ENCODE measurements around the gene KCNQ1.

KCNQ1 gene

DNA sequence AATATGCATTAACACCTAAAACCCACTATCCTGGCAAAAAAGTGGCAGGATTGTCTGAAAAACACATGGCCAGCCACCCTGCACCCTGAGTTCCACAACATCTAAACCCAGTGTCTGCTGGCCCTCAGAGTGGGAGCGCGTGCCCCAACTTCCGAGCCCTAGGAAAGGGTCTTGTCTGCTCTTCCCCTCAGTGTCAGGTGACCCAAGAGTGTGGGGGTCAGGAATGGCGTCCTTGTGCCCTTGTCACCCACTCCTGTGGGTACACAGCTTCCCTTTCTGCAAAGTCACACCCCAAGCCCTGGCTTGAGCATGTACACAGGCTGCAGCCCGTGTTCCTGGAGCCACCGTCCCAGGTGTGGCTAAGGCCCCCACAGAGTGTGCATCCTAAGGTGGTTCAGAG lies 373.2 kb downstream of the KCNQ1 start:
- DNase-seq = no peak

DNA sequence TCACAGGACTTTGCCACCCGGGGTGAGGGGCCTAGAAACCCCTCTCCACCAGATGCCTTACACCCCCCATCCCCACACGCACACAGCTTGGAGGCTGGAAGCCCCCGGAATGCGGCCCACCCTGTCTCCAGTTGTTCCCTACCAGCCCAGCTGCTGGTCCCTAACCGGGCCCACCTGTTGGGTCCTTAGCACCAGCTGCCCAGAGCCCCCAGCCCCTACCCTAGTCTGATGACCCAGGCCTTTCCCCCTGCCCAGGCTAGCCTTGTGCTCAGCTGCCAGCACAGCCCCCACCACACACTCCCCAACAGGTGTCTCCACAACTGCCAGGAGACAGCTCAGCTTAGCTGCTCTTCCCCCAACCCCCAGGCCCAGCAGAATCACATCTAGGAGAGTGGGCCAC lies 373.7 kb downstream of the KCNQ1 start:
- no peak for DNase-seq

DNA sequence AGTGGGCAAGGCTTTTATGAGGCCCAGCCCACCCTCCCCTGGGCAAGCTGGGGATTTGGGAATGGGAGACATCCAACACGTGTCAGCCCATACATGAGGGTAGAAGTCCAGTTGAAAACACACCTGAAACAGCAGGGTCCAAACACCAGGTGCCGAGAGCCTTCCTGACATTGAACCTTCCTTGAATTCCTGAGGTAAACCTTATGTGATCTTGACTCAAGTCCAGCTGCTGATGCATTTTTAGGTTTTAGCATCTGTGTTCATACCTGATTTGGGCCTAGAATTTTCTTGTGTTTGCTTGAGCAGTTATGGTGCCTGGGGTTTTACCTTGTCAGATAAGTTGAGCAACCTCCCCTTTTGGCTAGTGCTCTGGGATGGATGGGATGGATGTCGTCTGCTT lies 374.5 kb downstream of the KCNQ1 start:
- no peak for DNase-seq

DNA sequence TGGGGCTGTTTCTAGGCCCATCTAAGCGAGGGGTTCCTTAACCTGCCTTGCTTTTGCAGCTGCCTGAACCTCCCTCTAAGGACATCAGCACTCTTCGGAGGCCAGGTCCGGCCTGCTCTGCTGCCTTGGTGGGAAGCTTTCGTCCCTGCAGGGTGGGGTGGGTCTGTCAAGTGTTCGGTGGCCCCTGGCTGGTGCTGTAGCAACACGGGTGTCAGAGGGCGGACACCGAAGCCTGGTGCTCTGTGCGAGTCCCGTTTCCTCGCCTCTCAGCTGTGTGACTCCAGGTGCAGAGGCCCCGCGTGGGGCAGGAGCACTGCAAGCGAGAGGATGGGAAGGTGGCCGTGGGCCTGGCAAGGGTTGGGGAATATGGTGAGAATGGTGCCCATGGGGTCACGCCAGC lies 376.2 kb downstream of the KCNQ1 start:
- DNase-seq = no peak

DNA sequence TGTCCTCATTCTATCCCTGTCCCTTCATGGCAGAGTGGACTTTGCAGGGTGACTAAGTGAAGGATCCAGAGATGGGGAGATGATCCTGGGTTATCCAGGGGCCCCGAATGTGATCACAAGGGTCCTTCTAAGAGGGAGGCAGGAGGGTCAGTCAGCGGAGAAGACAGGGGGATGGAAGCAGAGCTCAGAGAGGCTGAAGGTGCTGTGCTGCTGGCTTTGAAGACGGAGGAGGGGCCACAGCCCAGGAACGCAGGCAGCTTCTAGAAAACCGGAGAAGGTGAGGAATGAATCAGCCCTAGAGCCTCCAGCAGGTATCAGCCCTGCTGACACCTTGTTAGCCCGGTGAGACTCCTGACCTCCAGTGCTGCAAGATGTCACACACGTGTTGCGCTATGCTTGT lies 377.1 kb downstream of the KCNQ1 start:
- DNase-seq = no peak

DNA sequence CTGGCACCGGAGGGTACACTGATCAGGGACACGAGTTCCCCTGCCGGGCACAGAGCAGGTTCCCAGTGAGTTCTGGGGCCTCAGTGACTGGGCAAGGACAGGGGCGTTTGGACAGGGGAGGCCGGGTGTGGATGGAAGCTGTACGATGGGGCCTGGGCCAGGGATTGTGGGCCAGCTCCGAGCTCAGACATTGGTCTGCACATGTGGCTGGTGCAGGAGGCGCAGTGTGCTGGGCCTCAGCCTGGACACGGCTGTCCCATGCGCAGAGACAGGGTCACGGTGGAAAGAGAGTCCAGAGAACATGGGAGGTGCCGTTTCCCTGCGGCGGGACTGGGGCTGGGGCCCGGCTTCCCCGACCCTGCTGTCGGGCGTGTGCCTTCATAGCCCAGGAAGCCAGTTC lies 380.0 kb downstream of the KCNQ1 start:
- no peak for DNase-seq

DNA sequence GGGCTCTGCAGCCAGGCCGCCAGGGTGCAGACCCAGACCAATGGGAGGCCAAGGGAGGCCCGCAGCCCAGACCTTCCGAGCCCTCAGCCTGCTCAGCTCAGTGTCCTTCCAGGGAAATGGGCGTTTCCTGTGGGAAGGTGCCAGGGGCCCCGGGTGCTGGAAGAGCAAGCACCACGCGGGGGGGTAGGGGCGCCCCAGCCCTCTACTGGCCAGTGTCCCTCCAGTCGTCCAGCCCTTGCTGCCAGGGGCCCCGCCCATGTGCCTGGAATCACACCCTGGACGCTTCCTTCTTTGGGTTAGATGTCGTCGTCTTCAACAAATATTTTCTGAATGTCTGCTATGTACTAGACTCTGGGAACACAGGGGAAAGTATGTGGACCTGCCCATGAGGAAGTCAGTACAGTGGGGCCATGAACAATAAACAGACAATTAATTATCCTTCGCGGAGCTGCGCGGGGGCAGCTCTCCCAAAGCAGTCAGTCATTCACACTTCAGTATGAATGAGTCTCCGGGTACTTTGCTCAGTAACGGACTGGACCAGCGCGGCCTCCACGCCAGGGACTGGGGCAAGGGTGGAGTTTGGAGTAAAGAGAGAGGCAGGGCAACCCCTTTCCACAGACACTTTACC lies 380.6 kb downstream of the KCNQ1 start:
- no peak for DNase-seq

DNA sequence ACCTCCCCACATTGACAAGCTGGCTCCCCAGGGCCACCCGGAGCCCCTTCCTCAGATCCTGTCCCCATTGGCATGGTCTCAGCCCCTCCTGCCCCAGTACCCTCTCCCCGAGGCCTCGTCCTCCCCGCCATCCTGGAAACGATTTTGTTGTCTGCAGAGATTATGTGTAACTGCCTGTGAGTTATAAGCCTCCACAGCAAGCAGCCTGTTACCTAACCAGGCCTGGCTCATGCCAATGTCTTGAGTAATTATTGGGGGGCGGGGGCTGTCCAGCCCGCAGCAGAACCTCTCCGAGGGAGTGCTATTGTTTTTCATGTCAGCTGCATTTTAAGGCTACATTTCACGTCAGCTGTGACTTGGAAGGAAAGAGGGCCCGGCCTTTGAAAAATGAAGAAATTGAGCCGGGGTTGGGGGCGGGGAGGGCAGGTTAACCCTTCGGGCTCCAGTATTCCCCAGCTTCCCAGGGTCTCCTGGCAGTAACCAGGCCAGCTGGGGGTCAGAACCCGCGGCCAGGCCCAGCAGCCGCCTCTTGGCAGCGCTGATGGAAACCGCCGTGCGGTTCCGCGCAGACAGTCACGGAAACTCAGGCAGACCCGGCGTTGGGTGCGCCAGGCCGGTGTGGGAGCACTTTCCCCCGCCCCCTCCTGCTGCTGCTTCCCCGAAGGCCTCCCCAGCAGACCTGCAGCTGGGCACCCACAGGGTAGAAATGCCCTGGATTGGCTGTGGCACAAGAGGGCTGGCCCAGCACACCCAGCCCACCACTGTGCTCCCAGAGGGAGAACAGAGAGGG lies 381.3 kb downstream of the KCNQ1 start:
- DNase-seq = no peak

DNA sequence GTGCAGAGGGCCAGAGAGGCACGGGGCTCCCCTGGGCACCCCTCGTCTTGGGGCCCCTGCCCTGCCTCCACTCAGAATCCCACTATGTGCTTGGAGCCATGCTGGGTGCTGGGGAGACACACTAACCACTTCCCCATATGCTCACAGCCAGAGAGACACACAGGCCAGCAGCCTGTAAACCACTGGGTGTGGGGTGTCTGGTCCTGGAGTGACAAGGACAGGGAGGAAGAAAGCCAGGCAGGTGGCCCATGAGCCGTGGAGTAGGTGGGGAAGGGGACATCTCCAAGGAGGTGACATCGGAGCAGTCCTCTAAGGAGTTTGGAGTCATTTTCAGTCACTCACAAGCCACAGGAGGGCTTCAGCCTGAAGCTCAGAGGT lies 381.9 kb downstream of the KCNQ1 start:
- DNase-seq = no peak

DNA sequence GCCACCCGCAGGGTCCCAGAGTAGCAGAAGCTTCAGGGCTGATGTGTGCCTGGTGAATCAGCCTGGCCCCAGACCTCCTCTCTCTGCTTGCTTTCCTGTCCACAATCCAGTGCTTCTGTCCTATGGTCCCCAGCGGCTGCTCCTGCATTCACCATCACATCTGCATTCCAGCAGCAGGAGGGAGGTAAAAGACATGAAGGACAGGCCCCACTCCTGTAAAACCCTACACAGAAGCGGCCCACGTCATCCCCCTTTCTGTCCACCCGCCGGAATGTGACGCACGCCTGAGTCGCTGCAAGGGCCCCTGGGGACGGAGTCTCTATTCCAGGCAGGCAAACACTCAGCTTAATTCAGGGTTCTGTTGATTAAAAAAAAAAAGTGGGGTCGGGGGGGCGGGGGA lies 382.4 kb downstream of the KCNQ1 start:
- no peak for DNase-seq

DNA sequence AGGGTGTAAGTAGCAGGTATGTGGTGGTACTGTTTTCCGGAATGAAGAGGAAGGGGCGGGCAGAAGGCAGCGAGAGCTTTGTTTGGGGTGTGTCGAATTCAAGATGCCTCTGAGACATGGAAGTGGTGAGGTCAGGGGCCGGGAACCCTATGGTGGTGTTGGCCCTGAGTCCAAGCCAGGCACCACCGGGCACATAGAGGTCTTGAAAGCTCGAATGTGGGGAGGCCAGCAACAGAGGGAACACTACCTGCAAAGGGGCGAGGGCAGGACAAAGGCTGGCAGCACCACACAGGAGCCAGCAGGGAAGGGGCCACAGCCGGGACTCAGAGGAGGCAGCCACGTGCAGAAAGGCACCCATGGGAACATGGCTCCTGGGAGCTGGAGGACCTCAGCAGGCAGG lies 383.0 kb downstream of the KCNQ1 start:
- DNase-seq = no peak

DNA sequence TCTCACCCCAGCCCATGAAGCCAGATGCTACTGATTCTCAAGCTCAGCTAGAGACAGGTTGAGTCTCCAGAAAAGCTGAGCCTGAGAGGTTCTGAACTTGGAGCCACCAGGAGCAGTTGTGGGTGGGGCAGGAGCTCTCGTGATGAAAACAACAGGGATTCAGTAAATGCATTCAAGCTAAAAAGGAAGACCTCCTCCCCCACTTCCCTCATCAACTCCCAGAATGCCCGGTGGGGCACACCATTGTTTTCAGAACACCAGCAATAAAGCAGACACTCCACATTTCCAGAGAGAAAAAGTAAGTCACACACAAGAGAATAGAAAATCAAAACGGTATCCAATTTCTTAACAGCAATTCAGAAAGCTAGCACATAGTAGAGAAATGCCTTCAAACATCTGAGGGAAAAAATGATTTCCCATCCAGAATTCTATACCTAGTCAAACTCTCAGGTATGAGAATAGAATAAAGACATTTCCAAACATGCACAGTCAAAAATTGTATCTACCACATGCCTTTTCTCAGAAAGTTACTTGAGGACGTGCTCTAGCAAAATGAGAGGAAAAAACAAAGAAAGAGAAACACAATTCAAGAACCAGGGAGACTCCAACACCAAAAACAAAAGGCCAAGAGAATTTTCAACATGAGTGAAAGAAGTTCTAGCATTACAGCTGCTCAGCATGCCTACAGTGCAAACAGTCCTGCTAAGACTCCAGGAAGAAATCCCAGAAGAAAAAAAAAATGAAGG lies 383.9 kb downstream of the KCNQ1 start:
- no peak for DNase-seq

DNA sequence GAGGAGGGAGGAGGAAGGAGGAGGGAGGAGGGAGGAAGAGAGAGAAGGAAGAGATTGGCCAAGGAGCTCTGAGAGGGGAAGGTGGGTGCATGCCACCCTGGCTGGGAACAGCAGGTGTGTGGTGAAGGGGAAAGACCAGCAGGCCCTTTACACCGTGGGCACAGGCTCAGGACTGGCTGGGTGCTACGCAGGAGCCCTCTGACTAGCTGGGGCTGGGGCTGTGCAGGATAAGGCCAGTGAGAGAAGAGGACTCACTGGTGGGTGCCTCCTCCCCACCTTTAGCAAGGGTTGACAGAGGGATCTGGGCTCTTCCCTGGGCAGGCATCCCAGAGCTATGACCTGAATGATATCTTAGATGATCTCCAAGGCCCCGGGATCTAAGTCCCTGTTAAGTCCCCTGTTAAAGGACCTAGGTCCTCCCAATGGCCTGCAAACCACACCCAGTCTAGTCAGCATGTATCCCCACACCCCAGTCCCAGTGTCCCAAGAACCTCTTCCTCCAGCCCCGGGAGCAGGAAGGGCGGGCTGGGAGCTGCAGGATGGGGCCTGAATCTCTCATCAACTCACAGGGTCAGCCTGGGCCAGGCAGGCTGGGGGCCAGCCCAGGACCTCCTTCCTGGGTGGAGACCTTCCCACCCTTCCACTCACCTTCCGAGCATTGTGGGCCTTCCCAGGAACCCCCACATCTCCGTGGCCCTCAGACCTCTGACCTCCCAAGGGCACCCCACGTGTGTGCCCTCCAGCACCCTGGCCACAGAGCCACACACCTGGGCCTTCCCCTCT lies 385.4 kb downstream of the KCNQ1 start:
- no peak for DNase-seq

DNA sequence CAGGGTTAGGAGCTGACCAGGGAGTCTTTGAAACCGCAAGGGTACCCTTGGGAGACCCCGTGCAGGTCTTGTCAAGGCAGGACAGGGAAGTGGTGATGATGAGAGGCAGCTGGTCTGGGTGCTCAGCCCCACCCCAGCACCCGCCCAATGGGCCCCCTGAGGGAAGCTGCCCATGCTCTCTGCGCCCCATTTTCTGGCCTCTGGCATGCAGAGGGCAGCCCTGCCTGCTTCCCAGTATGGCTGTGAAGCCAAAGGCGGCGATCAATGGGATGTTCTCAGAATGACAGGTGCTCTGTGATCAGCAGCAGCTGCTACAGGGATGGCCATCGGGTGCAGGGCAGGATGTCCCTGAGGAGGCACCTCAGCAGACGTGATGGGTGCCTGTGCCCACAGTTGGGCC lies 386.1 kb downstream of the KCNQ1 start:
- DNase-seq = no peak

DNA sequence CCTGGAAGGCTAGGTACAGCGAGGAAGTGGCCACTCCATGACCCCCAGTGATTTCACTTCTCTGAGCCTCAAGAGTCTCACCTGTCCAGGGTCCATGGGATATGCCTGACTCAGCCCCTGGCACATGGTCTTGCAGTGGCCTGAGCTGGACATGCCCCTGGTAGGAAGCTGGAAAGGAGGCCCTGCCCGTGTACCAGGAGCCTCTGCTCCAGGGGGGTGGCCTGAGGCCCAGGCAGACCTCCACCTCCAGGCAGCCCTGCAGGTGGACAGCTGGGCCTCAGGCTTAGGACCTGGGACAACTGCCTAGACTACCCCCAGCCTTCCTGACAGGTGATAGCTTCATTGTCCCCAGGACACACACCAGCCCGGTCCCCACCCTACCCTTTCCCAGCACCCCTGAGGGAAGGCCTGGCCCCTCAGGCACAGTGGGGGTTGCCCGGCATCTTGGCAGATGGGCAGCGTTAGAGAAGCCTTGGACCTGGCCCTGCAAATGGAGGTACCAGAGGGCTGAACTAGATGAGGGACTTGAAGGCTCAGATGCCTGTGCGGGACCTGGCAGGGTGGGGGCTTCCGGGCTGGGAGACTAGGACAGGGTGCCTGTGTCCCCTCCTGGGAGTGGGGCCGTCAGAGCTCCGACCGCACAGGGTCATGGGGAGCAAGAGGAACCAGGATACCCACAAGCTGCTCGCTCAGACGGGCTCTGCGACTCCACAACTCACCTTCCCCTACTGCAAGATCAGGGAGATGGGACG lies 387.1 kb downstream of the KCNQ1 start:
- no peak for DNase-seq

DNA sequence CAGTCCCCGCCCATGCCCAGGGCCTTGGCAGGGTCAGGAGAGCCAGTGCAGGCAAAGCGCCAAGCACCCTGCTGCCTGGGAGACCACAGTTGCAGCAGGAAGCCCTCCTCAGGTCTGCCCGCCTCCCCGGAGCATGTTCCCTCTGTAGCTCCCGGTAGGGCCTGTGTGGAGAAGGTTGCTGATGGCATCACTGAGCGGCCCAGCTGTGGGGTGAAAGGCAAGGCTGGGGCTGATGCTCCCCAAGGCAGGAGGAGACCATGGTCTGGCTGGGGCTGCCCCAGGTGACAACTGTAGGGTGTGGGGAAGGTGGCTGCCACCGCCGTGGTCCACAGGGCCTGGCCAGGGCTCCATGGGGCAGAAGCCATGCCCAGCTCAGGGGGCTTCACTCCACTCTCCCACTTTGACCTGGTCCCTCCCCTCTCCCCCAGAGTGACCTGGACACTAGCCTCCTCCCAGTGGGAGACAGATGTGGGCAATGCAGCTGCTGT lies 387.8 kb downstream of the KCNQ1 start:
- DNase-seq = no peak

DNA sequence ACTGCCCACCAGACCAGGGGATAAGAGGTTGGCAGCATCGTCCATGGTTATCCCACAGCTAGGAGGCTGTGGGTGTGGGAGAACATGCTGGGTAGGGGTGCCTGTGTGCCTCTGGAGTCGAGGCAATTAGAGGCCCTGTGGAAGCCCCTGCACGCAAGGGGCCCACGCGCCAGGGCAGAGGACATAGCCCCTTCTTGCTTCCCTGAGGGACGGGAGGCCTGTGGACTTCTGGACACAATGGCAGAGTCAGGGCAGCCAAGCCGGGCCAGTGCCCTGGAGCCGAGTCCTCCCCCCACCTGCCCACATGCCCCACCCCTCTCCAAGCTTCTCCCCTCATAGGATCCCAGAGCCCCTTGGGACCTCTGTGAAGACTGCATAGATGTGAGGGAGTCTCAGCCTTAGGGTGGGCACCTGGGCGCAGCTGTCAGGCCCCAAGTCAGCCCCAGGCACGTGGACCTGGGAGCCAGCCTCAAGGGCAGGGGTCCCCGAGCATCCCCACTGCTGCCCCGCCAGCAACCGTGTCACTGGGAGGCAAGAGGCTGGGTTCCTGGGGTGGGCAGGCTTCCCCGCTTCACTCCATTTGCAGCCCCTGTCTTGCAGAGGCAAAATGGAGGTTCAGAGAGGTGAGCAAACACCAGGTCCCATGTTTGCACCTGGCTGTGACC lies 388.4 kb downstream of the KCNQ1 start:
- no peak for DNase-seq

DNA sequence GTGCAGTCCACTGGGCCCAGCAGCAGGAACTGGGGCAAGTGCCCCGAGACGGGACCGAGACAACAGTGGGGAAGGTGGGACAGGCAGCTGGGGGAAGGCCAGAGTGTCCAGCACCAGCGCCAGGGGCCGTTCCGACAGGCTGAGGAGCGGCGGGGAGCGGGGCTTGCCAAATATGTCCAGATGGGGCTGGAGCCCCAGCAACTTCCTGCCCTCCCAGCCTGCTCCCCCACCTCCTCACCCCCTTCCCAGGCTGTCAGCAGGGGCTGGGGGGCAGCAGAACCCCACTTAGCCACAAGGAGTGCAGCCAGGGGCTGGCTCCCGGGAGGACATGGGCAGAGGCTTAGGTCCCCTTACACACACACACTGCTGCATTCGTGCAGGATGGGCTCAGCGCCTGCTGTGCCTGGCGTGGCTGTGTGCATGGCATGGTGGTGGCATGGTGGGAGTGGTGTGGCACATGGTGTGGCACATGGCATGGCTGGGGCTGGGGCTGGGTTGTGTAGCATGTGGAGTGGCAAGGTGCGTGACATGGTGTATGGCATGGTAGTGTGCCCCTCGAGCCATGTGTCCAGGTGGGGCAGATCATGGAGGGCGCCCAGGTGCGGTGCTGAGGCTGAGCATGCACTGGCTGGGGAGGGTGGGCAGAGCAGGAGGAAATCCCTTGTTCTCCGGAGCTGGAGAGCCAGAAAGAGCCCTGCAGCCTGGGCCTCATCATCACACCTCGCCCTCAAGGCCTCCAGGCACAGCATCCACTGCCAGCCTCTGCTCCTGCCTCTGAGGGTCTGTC lies 389.1 kb downstream of the KCNQ1 start:
- no peak for DNase-seq

DNA sequence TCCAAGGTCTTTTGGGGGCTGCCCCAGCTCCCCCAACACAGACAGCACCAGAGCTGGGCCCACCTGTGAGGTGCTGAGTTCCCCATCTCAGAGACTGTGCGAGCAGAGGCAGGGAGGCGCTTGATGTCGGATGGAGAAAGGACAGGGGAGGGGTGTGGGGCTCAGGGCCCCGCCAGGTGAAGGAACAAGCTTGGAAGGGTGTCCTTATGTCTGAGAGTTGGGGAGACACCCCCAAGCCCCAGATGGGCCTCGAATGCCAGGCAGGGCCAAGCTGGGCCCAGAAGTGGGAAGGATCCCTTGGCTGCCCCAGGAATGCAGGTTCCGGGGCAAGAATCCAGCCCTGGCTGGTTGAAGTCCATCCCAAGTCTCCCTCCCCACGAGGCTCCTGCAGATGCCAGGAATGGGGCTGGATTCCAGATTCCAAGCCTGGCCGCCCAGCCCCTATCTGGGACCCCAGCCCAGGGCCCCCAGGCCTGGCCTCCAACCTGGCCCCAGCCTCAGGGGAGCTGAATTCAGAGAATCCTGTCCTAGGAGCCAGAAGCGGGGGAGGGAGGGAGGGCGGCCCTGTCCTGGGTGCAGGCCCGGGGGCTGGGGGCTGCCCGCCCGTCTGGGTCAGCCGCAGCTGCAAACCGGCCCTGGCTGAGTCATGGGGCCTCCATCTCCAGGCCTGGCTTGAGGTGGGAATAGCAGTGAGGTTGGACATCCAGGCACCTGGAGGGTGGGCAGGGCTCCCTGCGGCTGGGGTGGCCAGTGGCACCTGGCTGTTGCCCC lies 389.9 kb downstream of the KCNQ1 start:
- DNase-seq = no peak

DNA sequence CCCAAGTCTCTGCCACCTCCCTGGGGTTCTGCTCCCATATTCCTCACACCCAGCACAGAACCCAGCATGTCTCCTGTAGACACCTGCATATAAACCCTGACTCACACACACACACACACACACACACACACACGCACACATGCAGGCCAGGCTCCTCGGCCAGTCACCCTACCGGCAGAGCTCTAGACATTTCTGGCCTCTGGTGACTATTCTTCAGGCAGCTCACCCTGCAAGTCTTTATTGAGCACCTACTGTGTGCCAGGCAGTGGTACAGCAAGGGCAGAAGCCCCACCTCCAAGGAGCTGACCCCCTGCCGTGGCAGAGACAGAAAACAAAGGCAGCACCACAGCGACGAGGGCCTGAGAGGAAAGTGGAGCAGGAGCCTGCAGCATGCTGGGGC lies 390.5 kb downstream of the KCNQ1 start:
- DNase-seq = no peak
